GM19035 (cell line): ENCODE data around the gene CFAP46.
"Not testable (repeated sequence)": the region's sequence is repeated elsewhere in the genome, so short reads cannot be mapped to it uniquely, and the experiment has no call there.

Source experiments
- ATAC-seq: cut with Tn5 transposase; IDR thresholded peaks from one replicate; pipeline ENCODE4 v1.9.1; 2021; ENCODE audit not compliant: unreplicated experiment

Gene CFAP46

DNA sequence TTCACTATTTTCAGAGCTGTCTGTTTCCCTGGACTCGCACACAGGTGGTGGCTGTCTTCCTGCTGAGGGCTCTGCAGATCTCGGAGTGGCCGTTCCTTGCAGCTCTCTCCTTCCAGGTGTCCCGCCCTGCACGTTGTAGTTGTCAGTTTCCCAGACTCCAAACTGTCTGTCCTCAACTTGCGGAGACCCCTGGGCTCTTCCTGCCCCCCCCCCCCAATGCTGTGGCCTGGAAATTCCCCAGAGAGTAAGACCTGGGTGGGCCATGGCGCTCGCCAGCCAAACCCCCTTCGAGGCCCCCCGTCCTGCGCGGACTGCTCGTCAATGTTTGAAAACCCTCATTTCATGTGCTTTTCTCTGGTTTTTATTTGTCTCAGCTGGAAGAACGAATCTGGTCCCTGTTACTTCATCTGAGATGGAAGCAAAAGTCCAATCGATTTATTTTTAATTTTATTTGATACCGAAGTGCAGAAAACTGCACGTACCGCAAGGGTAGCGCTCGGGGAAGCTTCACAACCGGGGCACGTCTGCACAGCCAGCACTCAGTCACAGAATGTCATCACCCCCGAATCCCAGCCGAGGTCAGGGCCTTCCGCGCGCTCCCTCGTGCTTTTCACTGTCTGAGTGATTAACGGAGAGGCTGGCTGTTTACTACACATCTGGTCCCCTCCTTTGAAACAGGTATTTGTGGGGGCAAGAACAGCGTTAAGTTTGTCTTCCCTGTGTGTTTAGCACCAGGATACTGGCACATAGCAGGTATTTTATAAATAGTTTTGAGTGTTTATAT lies 110.0 kb downstream of the CFAP46 start:
- ATAC-seq = no peak

DNA sequence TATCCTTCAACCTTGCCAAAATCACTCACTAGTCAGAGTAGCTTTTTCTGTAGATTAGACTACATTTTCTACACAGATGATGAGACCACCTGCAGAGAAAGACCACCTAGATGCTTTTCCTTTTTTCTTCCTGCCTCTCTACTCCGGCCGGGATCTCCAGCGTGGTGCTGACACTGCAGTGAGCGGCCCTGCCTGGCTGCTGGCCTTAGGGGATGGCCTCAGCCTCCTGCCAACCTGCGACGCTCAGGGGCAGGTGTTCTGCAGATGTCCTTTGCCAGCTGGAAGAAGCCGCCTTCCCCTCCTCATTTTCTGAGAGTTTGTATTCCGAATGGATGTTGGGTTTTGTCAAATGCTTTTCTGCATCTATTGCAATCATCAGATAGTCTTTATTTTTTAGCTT lies 113.0 kb downstream of the CFAP46 start:
- no peak for ATAC-seq

DNA sequence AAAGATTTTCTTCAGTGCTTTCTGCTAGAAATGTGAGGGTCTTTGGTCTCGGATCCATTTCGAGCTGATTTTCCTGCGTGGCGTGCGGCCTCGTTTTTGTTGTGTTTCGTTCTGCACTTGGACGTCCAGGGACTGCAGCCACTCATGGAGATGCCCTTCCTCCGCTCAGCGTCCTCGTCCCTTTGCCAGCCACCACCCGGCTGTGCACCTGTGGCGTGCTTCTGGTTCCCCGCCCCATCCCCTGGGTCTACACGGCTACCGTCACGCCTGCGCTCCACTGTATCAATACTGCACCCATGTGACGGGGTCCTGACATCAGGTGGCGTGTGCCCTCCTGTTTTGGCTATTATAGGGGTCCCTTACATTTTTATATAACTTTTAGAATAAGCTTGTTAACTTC lies 113.7 kb downstream of the CFAP46 start:
- ATAC-seq = no peak

DNA sequence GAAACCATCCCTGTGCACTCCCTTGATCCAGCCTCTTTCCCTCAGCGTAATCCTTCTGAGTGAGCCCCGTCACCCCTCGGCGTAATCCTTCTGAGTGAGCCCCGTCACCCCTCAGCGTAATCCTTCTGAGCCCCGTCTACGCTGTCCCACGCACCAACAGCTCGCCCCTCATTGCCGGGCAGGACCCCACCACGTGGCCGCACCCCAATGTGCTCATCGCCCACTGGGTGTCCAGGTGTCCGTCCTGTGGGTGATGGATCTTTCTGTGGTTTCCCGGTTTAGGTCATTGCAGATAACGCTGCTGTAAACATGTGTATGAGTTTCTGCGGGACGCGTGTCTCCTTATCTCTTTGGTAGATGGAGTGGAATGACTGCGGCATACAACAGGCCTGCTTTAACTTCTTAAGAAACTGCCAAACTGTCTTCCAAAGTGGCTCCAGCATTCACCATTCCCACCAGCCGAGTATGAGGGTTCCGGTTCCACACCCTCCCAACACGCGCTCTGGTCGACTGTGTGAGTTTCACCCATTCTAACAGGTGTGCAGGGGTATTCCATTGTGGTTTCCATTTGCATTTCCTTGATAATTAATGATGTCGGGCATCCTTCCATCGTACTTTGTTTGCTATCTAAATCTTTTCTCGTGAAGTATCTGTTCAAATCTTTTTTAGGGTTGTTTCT lies 114.4 kb downstream of the CFAP46 start:
- no peak for ATAC-seq

DNA sequence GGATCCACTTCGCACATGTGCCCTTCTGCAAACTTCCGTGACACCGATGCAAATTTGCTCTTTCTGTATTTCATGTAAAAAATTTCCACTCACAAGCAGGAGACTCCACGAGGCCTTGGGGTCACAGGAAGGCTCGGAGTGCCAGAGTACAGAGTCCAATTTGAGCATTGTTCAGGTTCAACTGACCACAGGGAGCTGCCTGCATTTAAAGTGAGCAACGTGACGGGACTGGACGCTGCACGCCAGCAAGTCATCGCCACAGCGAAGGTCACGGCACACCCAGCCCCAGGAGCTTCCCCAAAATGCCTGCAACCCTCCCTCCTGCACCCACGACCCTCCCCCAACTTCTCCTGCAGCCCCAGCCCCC lies 115.0 kb downstream of the CFAP46 start:
- no peak for ATAC-seq

DNA sequence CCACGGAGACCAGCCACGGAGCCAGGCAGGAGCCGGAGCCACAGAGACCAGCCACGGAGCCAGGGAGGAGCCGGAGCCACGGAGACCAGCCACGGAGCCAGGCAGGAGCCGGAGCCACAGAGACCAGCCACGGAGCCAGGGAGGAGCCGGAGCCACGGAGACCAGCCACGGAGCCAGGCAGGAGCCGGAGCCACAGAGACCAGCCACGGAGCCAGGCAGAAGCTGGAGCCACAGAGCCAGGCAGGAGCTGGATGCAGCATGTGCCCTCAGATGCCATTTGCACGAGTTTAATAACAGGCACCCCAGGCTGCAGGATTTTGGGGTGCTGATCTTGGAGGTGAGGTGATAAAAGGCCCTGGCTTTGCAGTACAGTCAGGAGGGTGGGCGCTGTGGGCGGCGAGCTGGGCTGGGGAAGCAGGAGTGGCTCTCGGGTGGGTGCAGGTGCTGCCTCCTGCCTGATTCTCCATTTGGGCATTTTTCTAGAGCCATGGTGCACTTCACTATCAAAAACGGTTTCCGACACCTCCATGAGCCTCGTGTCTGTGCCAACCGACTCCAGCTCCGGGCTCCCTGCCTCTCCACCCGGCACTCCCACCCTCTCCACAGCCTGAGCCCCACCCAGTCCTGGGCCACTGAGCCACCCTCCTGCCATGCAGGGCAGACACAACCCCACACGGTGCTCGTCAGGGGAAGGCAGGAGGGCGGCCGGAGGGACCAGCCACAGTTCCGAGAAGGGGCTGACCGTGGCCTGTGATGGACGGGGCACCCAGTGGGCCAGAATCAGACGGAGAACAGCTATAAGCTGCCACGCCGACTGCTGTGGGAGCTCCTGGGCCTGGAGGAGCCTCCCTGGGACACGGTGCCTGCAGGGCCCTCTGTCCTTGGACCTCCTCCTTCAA lies 115.6 kb downstream of the CFAP46 start:
- ATAC-seq = no peak

DNA sequence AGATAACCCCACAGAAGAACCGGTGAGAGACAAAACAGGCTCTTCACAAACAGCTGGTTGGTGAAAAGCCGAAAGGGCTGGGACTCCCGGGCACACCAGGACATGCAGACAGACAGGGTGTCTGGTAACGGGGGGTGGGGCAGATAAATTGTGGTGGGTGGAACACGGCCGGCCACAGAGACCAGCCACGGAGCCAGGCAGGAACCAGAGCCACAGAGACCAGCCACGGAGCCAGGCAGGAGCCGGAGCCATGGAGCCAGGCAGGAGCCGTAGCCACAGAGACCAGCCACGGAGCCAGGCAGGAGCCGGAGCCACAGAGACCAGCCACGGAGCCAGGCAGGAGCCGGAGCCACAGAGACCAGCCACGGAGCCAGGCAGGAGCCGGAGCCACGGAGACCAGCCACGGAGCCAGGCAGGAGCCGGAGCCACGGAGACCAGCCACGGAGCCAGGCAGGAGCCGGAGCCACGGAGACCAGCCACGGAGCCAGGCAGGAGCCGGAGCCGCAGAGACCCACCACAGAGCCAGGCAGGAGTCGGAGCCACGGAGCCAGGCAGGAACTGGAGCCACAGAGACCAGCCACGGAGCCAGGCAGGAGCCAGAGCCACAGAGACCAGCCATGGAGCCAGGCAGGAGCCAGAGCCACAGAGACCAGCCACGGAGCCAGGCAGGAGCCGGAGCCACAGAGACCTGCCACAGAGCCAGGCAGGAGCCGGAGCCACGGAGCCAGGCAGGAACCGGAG lies 116.4 kb downstream of the CFAP46 start:
- ATAC-seq = not testable (repeated sequence)

DNA sequence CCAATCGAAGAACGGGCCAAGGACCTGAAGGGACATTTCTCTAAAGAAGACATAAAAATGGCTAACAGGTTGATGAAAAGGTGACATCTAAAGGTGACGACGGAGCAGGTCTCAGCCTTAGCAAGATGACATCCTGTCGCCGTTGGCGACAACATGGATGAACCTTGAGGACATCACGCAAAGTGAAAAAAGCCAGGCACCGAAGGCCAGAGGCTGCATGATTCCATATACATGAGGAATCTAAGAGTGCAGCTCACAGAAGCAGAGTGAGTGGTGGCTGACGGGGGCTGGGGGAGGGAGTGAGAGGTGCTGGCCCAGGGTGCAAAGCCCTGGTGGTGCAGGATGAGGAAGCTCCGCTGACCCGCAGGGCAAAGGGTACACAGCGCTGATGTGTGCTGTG lies 122.3 kb downstream of the CFAP46 start:
- no peak for ATAC-seq

DNA sequence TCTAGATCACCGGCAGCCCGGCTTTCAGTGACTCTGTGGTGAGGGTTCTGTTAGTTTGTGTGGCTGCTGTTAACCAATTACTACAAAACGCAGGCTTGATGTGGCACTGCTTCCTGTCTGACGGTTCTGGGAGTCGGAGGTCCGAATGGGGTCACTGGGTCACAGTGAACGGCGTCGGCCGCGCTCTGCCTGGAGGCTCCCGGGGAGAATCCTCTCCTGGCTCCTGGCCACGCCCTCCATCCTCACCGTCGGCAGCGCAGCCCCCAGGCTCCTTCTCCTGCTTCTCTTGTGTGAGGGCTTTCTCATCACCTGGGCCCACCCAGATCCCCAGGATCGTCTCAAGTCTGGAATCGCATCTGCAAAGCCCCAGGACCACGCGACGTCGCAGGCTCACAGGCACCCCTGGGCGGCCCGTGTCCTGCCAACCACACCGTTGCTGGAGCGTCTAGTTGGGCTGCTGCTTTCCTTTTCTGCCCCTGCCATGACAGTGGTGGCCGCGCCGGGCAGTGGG lies 124.6 kb downstream of the CFAP46 start:
- ATAC-seq = no peak

DNA sequence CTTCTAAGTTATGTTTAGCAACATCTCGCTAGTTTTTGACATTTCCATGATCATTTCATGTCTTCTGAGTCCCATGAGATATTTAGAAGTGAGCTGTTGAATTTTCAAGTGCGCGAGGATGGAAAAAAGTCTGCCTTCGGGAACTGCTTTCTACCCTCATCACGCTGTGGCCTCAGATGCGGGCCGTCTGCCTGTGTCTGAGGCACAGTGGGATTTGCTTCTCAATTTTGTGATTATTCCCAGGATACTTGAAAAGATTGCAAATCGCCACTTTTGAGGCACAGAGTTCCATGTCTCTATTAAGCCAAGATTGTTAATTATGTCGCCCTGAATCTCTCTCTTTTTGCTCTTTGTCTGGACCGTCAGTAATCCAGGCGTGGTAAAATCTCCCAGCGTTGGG lies 125.7 kb downstream of the CFAP46 start:
- ATAC-seq = no peak

DNA sequence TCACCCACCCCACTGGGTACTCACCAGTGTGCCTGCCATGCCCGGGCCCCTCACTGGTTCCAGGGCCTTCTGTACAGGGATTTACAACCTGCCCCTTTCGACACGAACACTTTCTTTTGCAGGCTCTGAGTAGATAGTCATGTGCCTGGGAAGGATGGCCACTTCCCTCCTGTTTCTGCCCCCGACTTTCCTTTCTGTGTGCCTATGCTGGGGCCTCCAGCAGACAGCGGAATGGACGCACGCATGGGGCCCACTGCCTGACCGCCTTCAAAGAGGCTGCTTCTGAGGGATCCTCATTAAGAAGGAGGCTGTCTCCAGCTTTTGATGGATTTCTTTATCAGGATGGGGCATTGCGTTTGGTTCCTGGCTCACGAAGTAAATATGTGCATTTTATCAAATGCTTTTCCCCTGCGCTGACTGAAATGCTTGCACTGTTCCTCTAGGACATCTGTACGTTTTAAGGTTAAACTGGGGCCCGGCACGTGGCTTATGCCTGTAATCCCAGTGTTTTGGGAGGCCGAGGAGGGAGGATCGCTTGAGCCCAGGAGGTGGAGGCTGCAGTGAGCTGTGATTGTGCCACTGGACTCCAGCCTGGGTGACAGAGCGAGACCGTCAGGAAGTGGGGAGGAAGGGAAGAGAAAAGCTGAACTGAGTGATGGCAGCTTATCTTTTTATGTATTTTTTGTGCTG lies 127.1 kb downstream of the CFAP46 start:
- ATAC-seq = no peak

DNA sequence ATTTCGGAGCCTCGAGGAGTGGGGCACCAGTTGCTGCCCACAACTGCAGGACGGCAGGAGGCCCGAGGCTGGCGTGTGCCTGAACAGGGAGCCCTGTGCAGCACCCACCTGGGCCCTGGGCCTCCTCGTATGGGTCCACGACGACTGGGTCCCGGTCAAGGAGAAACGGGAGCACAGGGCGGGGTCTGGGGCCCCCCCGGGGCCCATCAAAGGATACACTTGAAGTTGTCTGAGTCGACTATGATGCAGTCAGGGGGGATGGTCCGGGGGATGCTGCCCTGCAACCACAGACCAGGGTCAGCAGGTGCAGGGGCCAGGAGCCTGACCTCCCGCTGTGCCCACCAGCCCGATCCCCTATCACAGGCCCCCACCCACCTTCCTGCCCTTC lies 127.9 kb downstream of the CFAP46 start:
- ATAC-seq = no peak

DNA sequence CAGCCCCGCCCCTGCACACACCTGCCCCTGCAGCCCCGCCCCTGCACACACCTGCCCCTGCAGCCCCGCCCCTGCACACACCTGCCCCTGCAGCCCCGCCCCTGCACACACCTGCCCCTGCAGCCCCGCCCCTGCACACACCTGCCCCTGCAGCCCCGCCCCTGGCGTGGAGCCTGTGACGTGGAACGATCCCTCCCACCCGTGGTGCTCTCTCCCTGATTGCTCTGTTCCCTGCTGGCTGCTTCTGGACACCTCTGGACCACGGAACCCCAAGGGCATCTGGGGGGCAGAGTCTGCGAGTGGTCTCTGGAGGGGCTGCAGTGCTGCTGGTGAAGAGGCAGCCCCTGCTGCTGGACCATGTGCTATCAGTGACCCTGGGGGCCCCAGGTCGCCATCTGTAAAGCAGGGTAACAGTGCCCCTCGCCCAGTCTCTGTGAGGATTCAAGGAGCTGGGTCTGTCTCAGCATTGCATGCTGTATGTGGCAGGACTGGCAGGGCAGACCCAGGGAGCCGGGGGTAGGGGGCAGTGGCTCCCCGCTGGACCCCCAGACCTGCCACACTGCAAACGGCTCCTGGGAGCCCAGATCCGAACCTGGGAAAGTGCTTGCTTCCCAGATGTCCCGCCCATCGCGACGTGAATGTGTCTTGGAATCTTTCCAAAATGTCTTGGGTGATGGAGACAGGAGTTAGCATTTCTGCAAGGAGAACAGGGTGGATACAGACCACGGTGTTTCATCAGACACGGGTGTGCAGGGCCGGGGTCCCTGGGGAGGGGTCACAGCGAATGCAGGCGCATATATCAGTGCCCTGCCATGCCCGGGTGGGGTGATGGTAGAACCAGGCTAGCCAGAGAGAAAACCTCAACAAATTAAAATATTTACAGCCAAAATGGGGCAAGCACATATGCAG lies 128.6 kb downstream of the CFAP46 start:
- ATAC-seq = no peak

DNA sequence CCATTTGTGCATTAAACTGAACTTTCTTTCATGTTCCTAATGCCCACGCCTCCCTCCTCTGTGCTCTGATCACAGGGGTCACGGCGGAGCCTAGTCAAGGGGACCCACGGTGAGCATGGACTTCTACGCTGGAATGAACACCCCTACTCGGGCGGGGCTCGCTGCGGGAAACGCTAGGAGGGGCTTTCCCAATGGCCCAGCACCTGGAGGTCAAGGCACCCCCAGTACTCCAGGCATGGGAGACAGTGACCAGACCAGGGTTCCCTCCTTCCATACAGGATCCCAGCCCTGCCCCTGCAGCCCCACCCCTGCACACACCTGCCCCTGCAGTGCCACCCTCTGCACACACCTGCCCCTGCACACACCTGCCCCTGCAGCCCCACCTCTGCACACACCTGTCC lies 129.4 kb downstream of the CFAP46 start:
- ATAC-seq = no peak

DNA sequence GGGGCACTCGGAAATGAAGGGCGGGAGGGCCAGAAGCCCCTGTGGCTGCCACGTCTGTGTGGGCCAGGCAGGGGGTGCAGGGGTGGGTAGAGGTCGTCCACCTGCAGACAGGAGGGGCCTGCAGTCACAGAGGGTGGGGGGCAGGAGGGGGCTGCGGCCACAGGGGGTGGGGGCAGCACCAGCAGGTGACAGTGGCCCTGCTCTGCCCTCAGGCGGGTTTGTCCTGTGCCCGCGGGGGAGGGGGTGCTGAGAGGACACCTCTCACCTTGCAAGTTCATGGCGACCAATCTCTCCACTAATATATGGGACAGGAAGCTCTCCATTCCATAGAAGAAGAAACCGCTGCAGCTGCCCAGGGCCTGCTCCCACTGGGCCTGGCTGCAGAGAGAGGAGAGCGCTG lies 129.8 kb downstream of the CFAP46 start:
- ATAC-seq = no peak

DNA sequence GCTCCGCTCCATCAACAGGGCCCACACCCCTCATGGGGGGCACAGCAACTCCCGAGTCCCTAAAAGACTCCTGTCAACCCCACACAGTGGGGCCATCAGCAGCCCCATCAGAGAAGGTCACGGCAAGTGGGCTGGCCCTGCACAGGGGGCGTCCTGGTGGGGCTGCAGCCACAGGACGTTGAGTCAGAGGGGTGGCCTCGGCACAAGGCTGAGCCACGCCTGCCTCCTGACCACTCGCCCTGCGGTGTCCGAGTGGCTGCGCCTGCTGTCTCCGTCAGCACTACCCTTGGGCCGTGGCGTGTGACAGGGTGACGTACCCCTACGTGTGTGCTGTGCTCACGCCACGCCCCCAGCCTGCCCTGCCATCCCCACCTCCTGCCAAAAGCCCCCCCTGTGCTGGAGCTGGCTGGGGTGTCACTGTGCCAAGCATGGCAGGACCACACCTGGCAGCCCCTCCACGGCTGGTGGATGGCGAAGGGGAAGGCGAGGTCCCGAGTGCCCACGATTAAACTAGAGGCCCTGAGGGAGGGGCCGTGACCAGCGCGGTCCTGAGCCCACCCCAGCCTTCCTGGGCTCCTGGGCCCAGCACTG lies 130.4 kb downstream of the CFAP46 start:
- no peak for ATAC-seq

DNA sequence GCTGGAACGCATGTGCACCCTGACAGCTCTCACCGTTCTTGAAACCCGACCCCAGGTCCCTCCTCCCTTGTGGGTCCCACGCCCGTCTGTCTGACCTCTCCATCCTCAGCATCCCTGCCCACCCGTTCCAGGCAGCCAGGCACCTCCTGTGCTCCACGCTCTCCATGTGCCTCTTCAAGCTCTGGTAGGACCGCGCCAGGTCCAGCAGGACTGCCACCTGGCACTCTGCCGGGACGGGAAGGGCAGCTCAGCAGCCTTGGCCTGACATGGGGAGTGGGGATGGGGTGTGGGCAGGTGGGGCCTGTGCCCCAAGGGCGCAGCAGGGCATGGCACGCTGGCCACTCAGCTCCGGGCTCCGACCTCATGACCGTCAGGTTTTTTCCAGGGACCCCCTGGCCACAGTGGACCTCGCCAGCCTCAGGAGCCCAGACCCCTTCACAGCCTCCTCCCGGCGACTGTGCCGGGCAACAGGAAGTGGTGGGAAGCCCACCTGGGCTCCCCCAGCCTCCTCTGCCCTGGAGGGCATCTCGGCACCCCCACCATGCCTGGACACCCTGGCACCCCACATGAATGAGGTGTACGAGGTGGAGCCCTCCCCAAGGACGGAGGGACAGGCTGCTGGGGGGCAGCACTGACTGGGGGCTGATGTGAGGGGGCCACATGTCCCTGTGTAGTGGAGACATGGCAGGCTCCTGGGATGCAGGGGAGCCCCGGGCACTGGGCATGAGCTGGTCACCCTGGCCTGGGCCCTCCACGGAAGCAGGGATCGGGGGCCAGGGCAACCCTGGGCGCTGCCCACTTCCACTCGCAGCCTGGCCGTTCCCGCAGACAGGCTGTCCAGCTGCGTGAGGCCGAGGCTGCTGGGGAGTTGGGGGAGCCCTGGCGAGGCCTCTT lies 131.3 kb downstream of the CFAP46 start:
- ATAC-seq = no peak
